Common myeloid progenitor, CD34-positive (primary cell): ENCODE data around the gene C2orf92.

Experiments used
- CTCF ChIA-PET: fragments of 350-600 bp; sonication (Branson Sonifier 250); formaldehyde crosslinking; loops from one replicate; lab custom pipeline; 2021; ENCODE audit warnings: antibody characterized with exemption; lab: Charles Lee
- POLR2A ChIA-PET: fragments of 350-600 bp; sonication (Branson Sonifier 250); formaldehyde crosslinking; loops from one replicate; lab custom pipeline; 2021; ENCODE audit warnings: antibody characterized with exemption; lab: Charles Lee
- DNase-seq, 3 donors: peaks; one replicate each; pipeline versions ENCODE4 v3.0.0 to v3.0.0-alpha.2; 2013
- H3K27ac ChIP-seq, 2 experiments: 1 replicate in 1 of 2; 2 replicates in 1 of 2; pipeline ENCODE4 v1.7.0; 2013; ENCODE audit warnings: inconsistent platforms in 2 of 2, low read length in 2 of 2, mild to moderate bottlenecking in 2 of 2, low read depth in 1 of 2, moderate library complexity in 1 of 2; ENCODE audit not compliant: severe bottlenecking in 2 of 2, insufficient read depth in 1 of 2, poor library complexity in 1 of 2
- H3K27me3 ChIP-seq, 5 experiments: replicated peaks in 2 of 5; 1 replicate in 3 of 5; 2 replicates in 2 of 5; pipeline versions ENCODE4 v1.6.1 to v1.7.0; 2013; ENCODE audit warnings: low read length in 4 of 5, mild to moderate bottlenecking in 2 of 5, moderate library complexity in 2 of 5, inconsistent platforms in 1 of 5; ENCODE audit not compliant: insufficient read depth in 5 of 5, control insufficient read depth in 4 of 5
- H3K36me3 ChIP-seq, 4 experiments: 1 replicate in 2 of 4; 2 replicates in 2 of 4; pipeline versions ENCODE4 v1.6.1 to v1.7.0; 2013; ENCODE audit warnings: low read length in 3 of 4, control low read depth in 1 of 4, mild to moderate bottlenecking in 1 of 4; ENCODE audit not compliant: control insufficient read depth in 4 of 4, insufficient read depth in 4 of 4
- H3K4me1 ChIP-seq, 4 experiments: 1 replicate in 3 of 4; 2 replicates in 1 of 4; pipeline versions ENCODE4 v1.6.1 to v1.7.1; 2013; ENCODE audit warnings: low read length in 3 of 4, mild to moderate bottlenecking in 3 of 4, control low read depth in 1 of 4, inconsistent platforms in 1 of 4, moderate library complexity in 1 of 4; ENCODE audit not compliant: control insufficient read depth in 4 of 4, insufficient read depth in 4 of 4; ENCODE audit errors: control extremely low read depth in 1 of 4
- H3K4me3 ChIP-seq, 7 experiments: 1 replicate in 4 of 7; 2 replicates in 3 of 7; pipeline versions ENCODE4 v1.5.1 to v1.7.0; 2013; ENCODE audit warnings: mild to moderate bottlenecking in 7 of 7, low read length in 6 of 7, moderate library complexity in 6 of 7, inconsistent platforms in 2 of 7, low read depth in 2 of 7, control low read depth in 1 of 7; ENCODE audit not compliant: insufficient read depth in 4 of 7, control insufficient read depth in 1 of 7; ENCODE audit errors: extremely low read depth in 1 of 7
- H3K9me3 ChIP-seq, 5 experiments: 1 replicate in 4 of 5; 2 replicates in 1 of 5; pipeline versions ENCODE4 v1.6.1 to v1.7.1; 2013; ENCODE audit warnings: low read length in 4 of 5, mild to moderate bottlenecking in 2 of 5, inconsistent platforms in 1 of 5, low read depth in 1 of 5, moderate library complexity in 1 of 5; ENCODE audit not compliant: control insufficient read depth in 4 of 5, insufficient read depth in 2 of 5; ENCODE audit errors: control extremely low read depth in 1 of 5
- WGBS: methylation state at CpG from one replicate; pipeline ENCODE4 v1.1.5; 2013; ENCODE audit not compliant: insufficient coverage; 5-methylcytosine and 5-hydroxymethylcytosine counted together

Gene C2orf92

DNA sequence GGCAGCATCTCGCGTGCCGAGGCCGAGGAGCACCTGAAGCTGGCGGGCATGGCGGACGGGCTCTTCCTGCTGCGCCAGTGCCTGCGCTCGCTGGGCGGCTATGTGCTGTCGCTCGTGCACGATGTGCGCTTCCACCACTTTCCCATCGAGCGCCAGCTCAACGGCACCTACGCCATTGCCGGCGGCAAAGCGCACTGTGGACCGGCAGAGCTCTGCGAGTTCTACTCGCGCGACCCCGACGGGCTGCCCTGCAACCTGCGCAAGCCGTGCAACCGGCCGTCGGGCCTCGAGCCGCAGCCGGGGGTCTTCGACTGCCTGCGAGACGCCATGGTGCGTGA lies 54.5 kb downstream of the C2orf92 start:
- WGBS, result 55% methylated on average over 34 of the region's 41 CpGs
- Histone ChIP-seq H3K27ac (no peak overlapping the region), H3K9me3 (peaks cover 0 to 4% (median 0%) of the 10 kb centered on the region in 5 experiments), H3K36me3 (peaks cover 0 to 3% (median 0%) of the 10 kb centered on the region in 4 experiments), H3K4me1 (peaks cover 0 to 9% (median 6%) of the 10 kb centered on the region in 4 experiments), H3K27me3 (peaks cover 0 to 10% (median 0%) of the 10 kb centered on the region in 5 experiments), H3K4me3 (no peak overlapping the region)
- no peak for DNase-seq
- CTCF ChIA-PET, result interaction anchor here (1.2 to 1.3 kb wide), 2 partner anchors 19 to 24 kb away, joined by 3 to 4 read pairs; no protein-coding TSS in a partner anchor
- POLR2A ChIA-PET, result no interaction called here

DNA sequence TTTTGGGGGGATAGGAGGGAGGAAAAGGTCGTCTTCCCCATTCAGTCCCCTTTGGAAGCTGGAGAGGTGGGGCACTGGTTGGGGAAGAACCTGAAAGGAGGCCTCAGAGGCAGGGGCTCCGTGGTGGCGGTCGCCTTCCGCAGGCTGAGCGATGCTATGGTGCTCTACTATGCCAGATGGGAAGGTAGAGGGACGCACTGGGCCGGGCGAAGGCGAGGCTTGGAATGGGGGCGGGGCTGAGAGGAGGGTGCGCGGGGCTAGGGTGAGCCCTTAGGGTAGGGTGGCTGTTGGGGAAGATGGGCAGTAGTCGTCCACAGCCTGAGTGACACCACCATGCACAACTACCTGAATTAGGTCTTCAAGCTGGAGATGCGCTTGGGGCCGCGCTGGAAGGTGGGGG lies 55.0 kb downstream of the C2orf92 start:
- H3K27ac ChIP-seq, result no peak overlapping the region
- ChIA-PET CTCF (interaction anchor here (1.2 to 1.3 kb wide), 2 partner anchors 18 to 25 kb away, joined by 3 to 4 read pairs; no protein-coding TSS in a partner anchor), POLR2A (no interaction called here)
- 82% methylated on average over 14 of the region's 17 CpGs for WGBS
- H3K36me3 ChIP-seq, result peaks cover 0 to 3% (median 0%) of the 10 kb centered on the region in 4 experiments
- DNase-seq, result no peak
- no peak overlapping the region for H3K4me3 ChIP-seq
- peaks cover 0 to 4% (median 1%) of the 10 kb centered on the region in 4 experiments for H3K4me1 ChIP-seq
- peaks cover 0 to 10% (median 0%) of the 10 kb centered on the region in 5 experiments for H3K27me3 ChIP-seq
- H3K9me3 ChIP-seq, result peaks cover 0 to 4% (median 0%) of the 10 kb centered on the region in 5 experiments

DNA sequence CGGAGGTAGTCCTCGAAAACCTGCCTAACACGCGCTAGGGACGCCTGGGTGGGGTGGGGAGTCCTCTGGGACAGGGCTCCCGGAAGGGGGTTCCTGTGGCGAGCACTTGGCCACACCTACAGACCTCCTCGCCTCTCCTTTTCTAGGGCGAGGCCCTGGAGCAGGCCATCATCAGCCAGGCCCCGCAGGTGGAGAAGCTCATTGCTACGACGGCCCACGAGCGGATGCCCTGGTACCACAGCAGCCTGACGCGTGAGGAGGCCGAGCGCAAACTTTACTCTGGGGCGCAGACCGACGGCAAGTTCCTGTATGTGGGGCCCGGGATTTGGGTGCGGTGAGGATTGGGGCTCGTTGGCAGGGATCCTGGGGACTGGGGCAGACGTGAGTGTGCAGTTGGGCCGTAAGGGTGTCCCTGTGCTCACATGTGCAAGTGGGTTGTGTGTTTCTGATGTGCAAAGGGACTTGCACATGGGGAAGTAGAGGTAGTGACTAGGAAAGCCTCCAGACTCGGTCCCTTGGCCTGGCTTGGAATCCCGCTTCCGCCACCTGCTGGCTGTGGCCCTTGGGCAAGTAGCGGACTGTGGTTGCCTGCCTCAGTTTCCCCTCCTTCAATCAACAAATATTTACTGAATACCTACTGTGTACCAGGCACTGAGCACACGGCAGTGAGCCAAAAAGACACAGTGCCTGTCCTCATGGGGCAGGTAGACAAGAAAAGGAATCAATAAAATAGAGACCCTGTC lies 55.6 kb downstream of the C2orf92 start:
- CTCF ChIA-PET, result interaction anchor here (1.3 to 1.9 kb wide), 4 partner anchors 12 to 134 kb away, joined by 3 to 8 read pairs (median 4); partner anchors contain the start of gene ZAP70
- peaks cover 0 to 10% (median 0%) of the 10 kb centered on the region in 5 experiments for H3K27me3 ChIP-seq
- peaks cover 0 to 5% (median 4%) of the 10 kb centered on the region in 5 experiments for H3K9me3 ChIP-seq
- H3K4me3 ChIP-seq, result no peak overlapping the region
- POLR2A ChIA-PET, result no interaction called here
- 95% methylated on average over 24 of the region's 31 CpGs for WGBS
- no peak for DNase-seq
- no peaks in the 10 kb centered on the region for H3K4me1 ChIP-seq
- no peak overlapping the region for H3K27ac ChIP-seq
- peaks cover 0 to 4% (median 0%) of the 10 kb centered on the region in 4 experiments for H3K36me3 ChIP-seq

DNA sequence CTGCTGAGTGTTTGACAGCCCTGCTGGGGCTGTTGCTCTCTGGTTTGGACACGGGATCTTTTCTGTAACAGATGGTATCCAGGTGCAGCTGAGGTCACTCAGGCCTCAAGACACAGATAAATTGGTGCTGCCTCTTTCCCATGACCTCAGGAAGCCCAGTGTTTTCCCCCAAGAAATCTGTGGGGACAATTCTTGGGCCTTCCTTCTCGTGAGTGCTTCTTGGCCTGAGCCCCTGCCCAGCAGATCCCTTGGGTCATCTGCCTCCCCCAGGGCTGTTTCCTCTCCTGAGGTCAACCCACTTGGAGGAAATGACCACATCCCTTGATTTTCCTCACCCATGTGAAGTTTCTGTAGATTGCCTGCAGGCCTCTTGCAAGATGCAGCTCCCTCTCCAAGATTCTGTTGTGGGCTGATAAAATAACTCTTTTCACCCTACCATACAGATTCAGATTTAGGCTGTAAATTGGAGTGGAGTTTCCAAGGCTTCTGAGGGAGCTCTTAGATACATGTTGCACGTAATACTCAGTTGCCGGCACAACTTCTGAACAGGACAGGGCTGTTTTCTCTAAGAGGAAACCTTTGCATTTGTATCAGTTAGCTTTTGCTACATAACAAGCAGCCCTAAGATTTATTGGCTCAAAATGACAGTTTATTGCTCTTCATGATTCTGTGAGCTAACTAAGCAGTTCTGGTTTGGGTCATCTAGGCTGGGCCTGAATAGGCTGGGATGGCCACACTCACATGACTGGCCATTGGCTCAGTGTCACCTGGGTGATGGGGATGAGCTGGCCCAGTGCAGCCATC lies 57.0 kb downstream of the C2orf92 start:
- peaks cover 0 to 8% (median 4%) of the 10 kb centered on the region in 5 experiments for H3K9me3 ChIP-seq
- no peak overlapping the region for H3K4me3 ChIP-seq
- DNase-seq, result no peak
- 85% methylated on average over 3 of the region's 4 CpGs for WGBS
- no peak overlapping the region for H3K27ac ChIP-seq
- H3K36me3 ChIP-seq, result peaks cover 0 to 6% (median 0%) of the 10 kb centered on the region in 4 experiments
- H3K27me3 ChIP-seq, result peaks cover 0 to 10% (median 0%) of the 10 kb centered on the region in 5 experiments
- ChIA-PET POLR2A (no interaction called here), CTCF (interaction anchor here (0.7 to 1.9 kb wide), 10 partner anchors 11 to 136 kb away, joined by 3 to 9 read pairs (median 4); partner anchors contain the start of gene ZAP70)
- H3K4me1 ChIP-seq, result no peaks in the 10 kb centered on the region

DNA sequence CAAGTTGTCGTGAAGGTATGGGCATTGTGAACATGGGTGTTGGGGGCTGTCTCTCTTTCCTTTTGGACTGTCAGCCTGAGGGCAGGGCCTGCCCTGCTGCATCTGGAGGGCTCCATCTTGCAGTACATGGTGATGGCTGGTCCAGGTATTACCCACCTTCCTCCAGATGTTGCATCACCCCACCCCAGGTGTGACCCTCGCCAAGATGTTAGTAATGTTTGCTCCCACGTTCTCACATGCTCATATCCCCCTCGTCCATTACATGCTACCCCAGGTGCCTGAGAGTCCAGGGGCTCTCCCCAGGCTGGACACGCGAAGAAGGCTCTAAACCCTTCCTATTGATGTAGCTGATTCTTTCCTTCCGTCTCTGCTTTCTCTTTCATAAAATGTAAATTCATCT lies 57.8 kb downstream of the C2orf92 start:
- ChIA-PET POLR2A (no interaction called here), CTCF (interaction anchor here (1.0 to 1.9 kb wide), 5 partner anchors 10 to 17 kb away, joined by 3 to 8 read pairs (median 4); partner anchors contain the start of gene ZAP70)
- Histone ChIP-seq H3K27me3 (peaks cover 0 to 10% (median 0%) of the 10 kb centered on the region in 5 experiments), H3K4me3 (no peak overlapping the region), H3K27ac (no peak overlapping the region), H3K36me3 (peaks cover 0 to 6% (median 0%) of the 10 kb centered on the region in 4 experiments), H3K4me1 (no peaks in the 10 kb centered on the region), H3K9me3 (peaks cover 0 to 8% (median 4%) of the 10 kb centered on the region in 5 experiments)
- no peak for DNase-seq
- 100% methylated on average over 5 of the region's 7 CpGs for WGBS

DNA sequence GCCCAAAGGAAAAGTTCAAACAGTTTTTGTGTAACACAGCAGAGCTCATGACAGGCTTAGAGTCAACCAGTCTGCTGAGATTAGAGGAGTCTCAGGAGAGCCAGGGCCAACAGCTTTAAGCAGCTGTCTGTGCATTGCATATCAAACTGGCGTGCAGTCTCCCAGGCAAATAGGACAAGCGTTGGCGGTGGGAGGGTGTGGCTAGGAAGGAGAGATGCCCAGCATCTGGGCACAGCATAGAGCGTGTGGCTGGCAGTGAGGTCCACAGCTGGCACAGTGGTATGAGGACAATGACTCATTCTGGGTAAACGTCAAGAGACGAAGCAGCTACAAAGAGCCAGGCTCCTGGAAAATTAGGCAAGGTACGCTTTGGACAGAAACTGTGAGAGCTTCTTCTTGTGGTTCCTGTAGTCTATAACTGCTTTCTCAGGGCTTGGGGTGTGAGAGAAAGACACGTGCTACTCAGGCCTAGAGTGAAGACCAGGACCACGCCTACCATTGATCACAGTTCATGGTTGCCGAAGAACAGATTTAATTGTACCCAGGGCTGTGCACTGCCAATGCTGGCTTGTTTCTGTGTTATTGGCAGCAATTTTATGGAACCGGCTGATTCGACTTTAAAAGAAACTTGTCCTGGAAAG lies 58.7 kb downstream of the C2orf92 start:
- WGBS, result 99% methylated on average over 12 of the region's 12 CpGs

More for the DNA sequence above, 58.7 kb downstream of the C2orf92 start:
- Histone ChIP-seq H3K4me3 (no peak overlapping the region), H3K4me1 (no peaks in the 10 kb centered on the region), H3K36me3 (peaks cover 0 to 6% (median 0%) of the 10 kb centered on the region in 4 experiments), H3K27ac (no peak overlapping the region), H3K27me3 (peaks cover 0 to 10% (median 0%) of the 10 kb centered on the region in 5 experiments), H3K9me3 (peaks cover 0 to 8% (median 4%) of the 10 kb centered on the region in 5 experiments)
- POLR2A ChIA-PET, result no interaction called here
- CTCF ChIA-PET, result interaction anchor here (0.7 to 1.7 kb wide), 6 partner anchors 9 to 40 kb away, joined by 3 to 7 read pairs (median 4); partner anchors contain the start of gene ZAP70
- DNase-seq, result no peak
